ENCODE measurements around the gene PAQR6. TPM values are rescaled to one million over a fixed set of nuclear protein-coding genes. Genes with fewer than 3 reads are reported as not detected.

PAQR6 gene
- total and polyA plus RNA-seq, 2 of the 8 experiments (the other 6 are each of a cell fraction or from before 2014, with no cell fraction given), result 7.1 to 11.3 TPM

GRCh38 chr1:156258859-156259258, 11.0 kb upstream of the PAQR6 start:
- Histone ChIP-seq H4K8ac (ENCODE audit: extremely low read depth, insufficient read depth, low read length) (no peak overlapping the region), H2AK5ac (ENCODE audit: low read depth, low read length) (no peak overlapping the region), H2AFZ (ENCODE audit: low read length) (no peak overlapping the region), H3K79me2 (ENCODE audit: control insufficient read depth in 1 of 2, insufficient read depth in 2 of 2, low read length in 2 of 2) (no peaks in the 10 kb centered on the region), H3K27me3 (replicated peaks in 1 of 4; ENCODE audit: control insufficient read depth in 3 of 4, extremely low read depth in 1 of 4, insufficient read depth in 3 of 4, low read length in 3 of 4) (no peaks in the 10 kb centered on the region), H3K18ac (ENCODE audit: extremely low read depth, low read length) (no peak overlapping the region), H2BK15ac (ENCODE audit: low read length) (no peak overlapping the region), H3K9me3 (ENCODE audit: insufficient read depth in 2 of 2, low read depth in 1 of 2, low read length in 1 of 2) (no peaks in the 10 kb centered on the region), H3K9ac (replicated peaks in 1 of 4; ENCODE audit: extremely low read depth in 1 of 4, low read depth in 3 of 4, low read length in 3 of 4) (no peak overlapping the region), H2BK5ac (ENCODE audit: low read depth, low read length) (no peak overlapping the region), H3K4ac (replicated peaks; ENCODE audit: insufficient read length, low read depth, low read length) (no peak overlapping the region), H3K27ac (ENCODE audit: low read depth, low read length) (no peak overlapping the region), H3K56ac (replicated peaks; ENCODE audit: insufficient read length, low read depth, low read length) (no peak overlapping the region), H3K14ac (ENCODE audit: insufficient read length) (no peak overlapping the region), H4K20me1 (replicated peaks in 1 of 2; ENCODE audit: control insufficient read depth in 1 of 2, insufficient read depth in 2 of 2, low read length in 2 of 2) (peaks cover 0 to 3% of the 10 kb centered on the region in 2 experiments), H3K4me3 (ENCODE audit: extremely low read depth in 1 of 4, insufficient read depth in 2 of 4, low read depth in 3 of 4, low read length in 4 of 4) (no peak overlapping the region), H2BK12ac (ENCODE audit: low read depth, low read length) (no peak overlapping the region), H3K36me3 (ENCODE audit: control insufficient read depth in 2 of 4, insufficient read depth in 4 of 4, low read length in 3 of 4) (peaks cover 53 to 82% (median 71%) of the 10 kb centered on the region in 4 experiments), H2BK120ac (replicated peaks; ENCODE audit: low read depth, low read length) (no peak overlapping the region), H3K79me1 (ENCODE audit: low read depth, low read length) (no peaks in the 10 kb centered on the region; the same call in 1 of the 2 replicates), H3K23ac (ENCODE audit: insufficient read length) (no peak overlapping the region), H4K91ac (replicated peaks; ENCODE audit: insufficient read length, low read length) (no peak overlapping the region), H3K4me1 (replicated peaks in 1 of 4; ENCODE audit: control insufficient read depth in 3 of 4, insufficient read depth in 4 of 4, low read length in 3 of 4) (no peaks in the 10 kb centered on the region), H4K5ac (ENCODE audit: insufficient read length, low read depth, low read length) (no peak overlapping the region), H2BK20ac (ENCODE audit: low read length) (no peak overlapping the region), H3K23me2 (ENCODE audit: low read depth, low read length) (no peaks in the 10 kb centered on the region), H3K4me2 (ENCODE audit: insufficient read depth in 1 of 2, low read depth in 2 of 2, low read length in 2 of 2) (no peak overlapping the region)
- FAIRE-seq (no peak), DNase-seq (ENCODE audit: low read depth in 1 of 2, low spot score in 2 of 2) (no peak)
- 94% methylated on average over 8 of the region's 8 CpGs; no CpG with 5 or more reads in 1 of the 2 experiments for WGBS, 2 experiments (ENCODE audit: extremely low coverage in 1 of 2, insufficient coverage in 1 of 2, insufficient read length in 1 of 2, insufficient replicate concordance in 2 of 2, low coverage in 1 of 2, low lambda C conversion rate in 2 of 2, missing lambda C conversion rate in 1 of 2)
- POLR2A ChIA-PET (ENCODE audit: partially characterized antibody), result interaction anchor here (1.1 to 5.3 kb wide), 7 partner anchors 6 to 24 kb away, joined by 3 to 30 read pairs (median 10); partner anchors contain the start of gene SMG5
- CTCF ChIA-PET (ENCODE audit: partially characterized antibody), result interaction anchor here (1.5 to 47.2 kb wide), 6 partner anchors 11 to 118 kb away, joined by 3 to 1265 read pairs (median 10); partner anchors contain the start of genes PAQR6 and SEMA4A
- TF ChIP-seq JUND (IDR thresholded peaks at IDR 0.05; ENCODE audit: low read length), result no peak
